HL-60 (cell line): ENCODE measurements around the gene TAGLN.

Experiments used
- DNase-seq, 2 experiments: peaks; one replicate each; pipeline ENCODE4 v3.0.0-alpha.2; 2010 to 2020; ENCODE audit warnings: low read depth in 1 of 2, low spot score in 1 of 2
- H3K27ac ChIP-seq: fragments of 250-450 bp; sonication (Bioruptor Pico); replicated peaks from 2 replicates; pipeline ENCODE4 v1.5.1; 2020; ENCODE audit warnings: mild to moderate bottlenecking, moderate library complexity
- H3K27me3 ChIP-seq: fragments of 250-450 bp; sonication (Bioruptor Pico); 2 replicates; pipeline ENCODE4 v1.5.1; 2021; ENCODE audit warnings: mild to moderate bottlenecking, moderate library complexity; ENCODE audit not compliant: insufficient read depth, poor library complexity, severe bottlenecking
- H3K4me3 ChIP-seq: replicated peaks from 2 replicates; pipeline ENCODE4 v1.5.1; 2011; ENCODE audit warnings: mild to moderate bottlenecking, control low read depth, low read length; ENCODE audit not compliant: insufficient read depth
- GABPA ChIP-seq: IDR thresholded peaks from 2 replicates; pipeline ENCODE4 v1.6.1; 2012; ENCODE audit warnings: low read depth
- POLR2AphosphoS5 ChIP-seq: IDR thresholded peaks from 2 replicates; pipeline ENCODE4 v1.6.1; 2012; ENCODE audit warnings: low read depth
- SPI1 ChIP-seq: IDR thresholded peaks from 2 replicates; pipeline ENCODE4 v1.6.1; 2012; ENCODE audit warnings: low read depth, mild to moderate bottlenecking, borderline replicate concordance
- TF ChIP-seq, protein P1 (sequence below): IDR thresholded peaks from one replicate; pipeline ENCODE4 v1.5.1; 2011; ENCODE audit warnings: low read length, control low read depth, inconsistent platforms; ENCODE audit not compliant: insufficient read depth
- TF ChIP-seq, protein P2 (sequence below): IDR thresholded peaks from 2 replicates; pipeline ENCODE4 v1.6.1; 2012; ENCODE audit warnings: low read depth; ENCODE audit not compliant: insufficient replicate concordance

Gene TAGLN

DNA sequence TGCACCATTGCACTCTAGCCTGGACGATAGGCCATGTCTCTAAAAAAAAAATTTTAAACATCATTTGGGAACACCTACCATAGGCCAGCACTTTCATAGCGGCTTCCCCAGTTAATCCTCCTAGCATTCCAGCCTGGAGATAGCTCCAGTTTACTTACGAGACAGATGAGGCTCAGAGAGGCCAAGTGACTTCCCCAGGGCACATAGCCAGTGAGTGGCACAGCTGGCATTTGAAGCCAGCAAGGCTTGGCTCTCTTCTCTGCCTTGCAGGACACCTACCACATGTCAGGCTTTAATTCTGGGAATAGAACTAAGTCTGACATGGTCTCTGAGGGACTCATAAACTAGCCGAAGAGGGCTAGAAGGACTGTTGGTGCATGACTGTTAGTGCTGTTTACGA is 4.9 kb upstream of the TAGLN start:
- H3K4me3 ChIP-seq = no peak overlapping the region
- no peak overlapping the region for H3K27ac ChIP-seq
- DNase-seq = no peak
- no peak for TF ChIP-seq POLR2AphosphoS5
- TF ChIP-seq SPI1 = no peak
- TF ChIP-seq, protein P1, sequence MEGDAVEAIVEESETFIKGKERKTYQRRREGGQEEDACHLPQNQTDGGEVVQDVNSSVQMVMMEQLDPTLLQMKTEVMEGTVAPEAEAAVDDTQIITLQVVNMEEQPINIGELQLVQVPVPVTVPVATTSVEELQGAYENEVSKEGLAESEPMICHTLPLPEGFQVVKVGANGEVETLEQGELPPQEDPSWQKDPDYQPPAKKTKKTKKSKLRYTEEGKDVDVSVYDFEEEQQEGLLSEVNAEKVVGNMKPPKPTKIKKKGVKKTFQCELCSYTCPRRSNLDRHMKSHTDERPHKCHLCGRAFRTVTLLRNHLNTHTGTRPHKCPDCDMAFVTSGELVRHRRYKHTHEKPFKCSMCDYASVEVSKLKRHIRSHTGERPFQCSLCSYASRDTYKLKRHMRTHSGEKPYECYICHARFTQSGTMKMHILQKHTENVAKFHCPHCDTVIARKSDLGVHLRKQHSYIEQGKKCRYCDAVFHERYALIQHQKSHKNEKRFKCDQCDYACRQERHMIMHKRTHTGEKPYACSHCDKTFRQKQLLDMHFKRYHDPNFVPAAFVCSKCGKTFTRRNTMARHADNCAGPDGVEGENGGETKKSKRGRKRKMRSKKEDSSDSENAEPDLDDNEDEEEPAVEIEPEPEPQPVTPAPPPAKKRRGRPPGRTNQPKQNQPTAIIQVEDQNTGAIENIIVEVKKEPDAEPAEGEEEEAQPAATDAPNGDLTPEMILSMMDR = no peak
- TF ChIP-seq, protein P2, sequence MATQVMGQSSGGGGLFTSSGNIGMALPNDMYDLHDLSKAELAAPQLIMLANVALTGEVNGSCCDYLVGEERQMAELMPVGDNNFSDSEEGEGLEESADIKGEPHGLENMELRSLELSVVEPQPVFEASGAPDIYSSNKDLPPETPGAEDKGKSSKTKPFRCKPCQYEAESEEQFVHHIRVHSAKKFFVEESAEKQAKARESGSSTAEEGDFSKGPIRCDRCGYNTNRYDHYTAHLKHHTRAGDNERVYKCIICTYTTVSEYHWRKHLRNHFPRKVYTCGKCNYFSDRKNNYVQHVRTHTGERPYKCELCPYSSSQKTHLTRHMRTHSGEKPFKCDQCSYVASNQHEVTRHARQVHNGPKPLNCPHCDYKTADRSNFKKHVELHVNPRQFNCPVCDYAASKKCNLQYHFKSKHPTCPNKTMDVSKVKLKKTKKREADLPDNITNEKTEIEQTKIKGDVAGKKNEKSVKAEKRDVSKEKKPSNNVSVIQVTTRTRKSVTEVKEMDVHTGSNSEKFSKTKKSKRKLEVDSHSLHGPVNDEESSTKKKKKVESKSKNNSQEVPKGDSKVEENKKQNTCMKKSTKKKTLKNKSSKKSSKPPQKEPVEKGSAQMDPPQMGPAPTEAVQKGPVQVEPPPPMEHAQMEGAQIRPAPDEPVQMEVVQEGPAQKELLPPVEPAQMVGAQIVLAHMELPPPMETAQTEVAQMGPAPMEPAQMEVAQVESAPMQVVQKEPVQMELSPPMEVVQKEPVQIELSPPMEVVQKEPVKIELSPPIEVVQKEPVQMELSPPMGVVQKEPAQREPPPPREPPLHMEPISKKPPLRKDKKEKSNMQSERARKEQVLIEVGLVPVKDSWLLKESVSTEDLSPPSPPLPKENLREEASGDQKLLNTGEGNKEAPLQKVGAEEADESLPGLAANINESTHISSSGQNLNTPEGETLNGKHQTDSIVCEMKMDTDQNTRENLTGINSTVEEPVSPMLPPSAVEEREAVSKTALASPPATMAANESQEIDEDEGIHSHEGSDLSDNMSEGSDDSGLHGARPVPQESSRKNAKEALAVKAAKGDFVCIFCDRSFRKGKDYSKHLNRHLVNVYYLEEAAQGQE = no peak
- no peak for TF ChIP-seq GABPA
- H3K27me3 ChIP-seq = no peaks in the 10 kb centered on the region

DNA sequence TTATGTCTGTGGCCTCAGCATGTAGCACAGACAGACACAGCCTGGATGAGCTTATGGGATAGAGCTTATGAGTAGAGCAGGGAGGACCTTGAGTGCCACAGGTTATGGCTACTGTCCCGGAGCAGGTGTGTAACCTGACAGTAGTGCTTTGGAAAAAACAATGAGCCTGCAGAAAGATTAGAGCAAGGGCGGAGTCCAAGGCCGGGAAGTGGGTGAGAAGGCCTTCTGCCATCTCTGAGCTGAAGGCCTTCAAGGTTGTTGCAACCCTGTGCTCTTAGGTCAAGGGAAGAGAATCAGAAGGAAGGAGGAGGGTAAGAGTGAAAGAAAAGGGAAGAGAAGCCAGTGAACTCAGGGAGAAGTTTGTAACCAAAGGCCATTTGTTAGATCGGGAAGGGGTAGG is 3.9 kb upstream of the TAGLN start:
- no peaks in the 10 kb centered on the region for H3K27me3 ChIP-seq
- DNase-seq = no peak

DNA sequence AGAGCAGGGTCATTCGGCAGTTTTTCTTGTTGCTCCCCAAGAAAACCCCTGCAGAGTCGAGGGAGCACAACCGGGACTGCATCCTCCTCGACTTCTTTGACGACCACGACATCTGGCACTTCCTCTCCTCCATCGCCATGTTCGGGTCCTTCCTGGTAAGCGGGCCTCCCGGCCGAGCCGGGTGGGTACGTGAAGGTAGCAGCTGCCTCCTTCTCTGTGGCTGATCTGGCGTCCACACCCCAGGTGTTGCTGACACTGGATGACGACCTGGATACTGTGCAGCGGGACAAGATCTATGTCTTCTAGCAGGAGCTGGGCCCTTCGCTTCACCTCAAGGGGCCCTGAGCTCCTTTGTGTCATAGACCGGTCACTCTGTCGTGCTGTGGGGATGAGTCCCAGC is 3.4 kb upstream of the TAGLN start:
- TF ChIP-seq POLR2AphosphoS5 = no peak
- TF ChIP-seq SPI1 = no peak
- TF ChIP-seq, protein P2 = no peak
- TF ChIP-seq, protein P1 = no peak
- no peak for TF ChIP-seq GABPA

More for the DNA sequence above, 3.9 kb upstream of the TAGLN start:
- TF ChIP-seq GABPA (no peak), SPI1 (no peak), POLR2AphosphoS5 (no peak)
- TF ChIP-seq, protein P1 = no peak
- TF ChIP-seq, protein P2 = no peak
- Histone ChIP-seq H3K27ac (no peak overlapping the region), H3K4me3 (no peak overlapping the region)

More for the DNA sequence above, 3.4 kb upstream of the TAGLN start:
- H3K27me3 ChIP-seq = no peaks in the 10 kb centered on the region
- no peak overlapping the region for H3K4me3 ChIP-seq
- no peak for DNase-seq
- no peak overlapping the region for H3K27ac ChIP-seq
